SU-DHL-6 (cell line): ENCODE measurements around the gene RPLP2.

Source experiments
- EZH2phosphoT487 ChIP-seq: fragments of 200-600 bp; sonication (generic), shearing (Covaris generic); conservative IDR thresholded peaks from 2 replicates; pipeline ENCODE4 v1.6.1; 2018; ENCODE audit warnings: mild to moderate bottlenecking, antibody characterized with exemption, low read length, moderate library complexity, mixed read lengths
- TF ChIP-seq, protein P1 (sequence below): fragments of 200-600 bp; sonication (generic); IDR thresholded peaks from one replicate; pipeline ENCODE4 v1.5.1; 2017; ENCODE audit warnings: antibody characterized with exemption, mild to moderate bottlenecking, low read length, moderate library complexity; ENCODE audit not compliant: insufficient read depth, poor library complexity, severe bottlenecking

DNA sequence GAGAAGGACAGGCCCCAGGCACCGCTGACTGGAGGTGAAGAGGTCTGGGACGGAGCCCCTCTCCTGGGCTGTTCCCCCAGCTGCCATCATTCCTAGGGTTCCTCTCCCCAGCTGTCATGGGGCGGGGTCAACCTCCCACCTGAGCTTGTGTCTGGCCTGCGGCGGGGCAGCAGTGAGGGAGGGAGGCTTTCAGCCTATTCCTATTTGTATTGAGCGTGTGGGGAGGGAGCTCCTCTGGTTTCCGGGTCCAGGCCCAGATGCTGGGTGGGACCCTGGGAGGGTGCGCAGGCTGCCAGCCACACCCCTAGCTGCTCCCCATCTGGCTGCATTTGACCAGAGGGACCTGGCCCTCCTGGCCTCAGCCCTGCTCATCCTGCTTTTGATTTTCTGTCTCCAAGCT is 46.6 kb downstream of the RPLP2 start:
- TF ChIP-seq, protein P1, sequence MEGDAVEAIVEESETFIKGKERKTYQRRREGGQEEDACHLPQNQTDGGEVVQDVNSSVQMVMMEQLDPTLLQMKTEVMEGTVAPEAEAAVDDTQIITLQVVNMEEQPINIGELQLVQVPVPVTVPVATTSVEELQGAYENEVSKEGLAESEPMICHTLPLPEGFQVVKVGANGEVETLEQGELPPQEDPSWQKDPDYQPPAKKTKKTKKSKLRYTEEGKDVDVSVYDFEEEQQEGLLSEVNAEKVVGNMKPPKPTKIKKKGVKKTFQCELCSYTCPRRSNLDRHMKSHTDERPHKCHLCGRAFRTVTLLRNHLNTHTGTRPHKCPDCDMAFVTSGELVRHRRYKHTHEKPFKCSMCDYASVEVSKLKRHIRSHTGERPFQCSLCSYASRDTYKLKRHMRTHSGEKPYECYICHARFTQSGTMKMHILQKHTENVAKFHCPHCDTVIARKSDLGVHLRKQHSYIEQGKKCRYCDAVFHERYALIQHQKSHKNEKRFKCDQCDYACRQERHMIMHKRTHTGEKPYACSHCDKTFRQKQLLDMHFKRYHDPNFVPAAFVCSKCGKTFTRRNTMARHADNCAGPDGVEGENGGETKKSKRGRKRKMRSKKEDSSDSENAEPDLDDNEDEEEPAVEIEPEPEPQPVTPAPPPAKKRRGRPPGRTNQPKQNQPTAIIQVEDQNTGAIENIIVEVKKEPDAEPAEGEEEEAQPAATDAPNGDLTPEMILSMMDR: no peak
- no peak for TF ChIP-seq EZH2phosphoT487
